GM12878 (cell line): ENCODE data around the gene RBAK. TPM values are rescaled to one million over a fixed set of nuclear protein-coding genes. Genes with fewer than 3 reads are reported as not detected.

ENCODE experiments used
- BMI1 ChIP-seq: fragments of 450-650 bp; IDR thresholded peaks from 2 replicates; pipeline ENCODE4 v1.6.1; 2016; ENCODE audit warnings: mild to moderate bottlenecking, moderate library complexity, borderline replicate concordance
- BRCA1 ChIP-seq: IDR thresholded peaks from 2 replicates; pipeline ENCODE4 v1.6.1; 2011; ENCODE audit warnings: low read depth, low read length, improper control_type of control experiment
- CEBPZ ChIP-seq: fragments of 150-350 bp; IDR thresholded peaks from 2 replicates; pipeline ENCODE4 v1.6.1; 2016; ENCODE audit warnings: low read depth, low read length
- CHD1 ChIP-seq: IDR thresholded peaks from 2 replicates; pipeline ENCODE4 v1.6.1; 2012; ENCODE audit warnings: low read depth, low read length, improper control_type of control experiment
- CHD2 ChIP-seq: IDR thresholded peaks from 2 replicates; pipeline ENCODE4 v1.6.1; 2011; ENCODE audit warnings: low read depth, low read length, improper control_type of control experiment, borderline replicate concordance
- GABPA ChIP-seq: IDR thresholded peaks from 2 replicates; pipeline ENCODE4 v1.6.1; 2014; ENCODE audit warnings: antibody characterized with exemption, low read depth, mild to moderate bottlenecking, inconsistent platforms
- JUNB ChIP-seq: IDR thresholded peaks from 2 replicates; pipeline ENCODE4 v1.6.1; 2016; ENCODE audit warnings: antibody characterized with exemption, mild to moderate bottlenecking
- KDM1A ChIP-seq: fragments of 200-600 bp; sonication (generic); IDR thresholded peaks from 2 replicates; pipeline ENCODE4 v1.6.1; 2016; ENCODE audit warnings: borderline replicate concordance
- MTA3 ChIP-seq: IDR thresholded peaks from 2 replicates; pipeline ENCODE4 v1.6.1; 2012; ENCODE audit warnings: low read length, inconsistent platforms, borderline replicate concordance
- MXI1 ChIP-seq: fragments of 150-350 bp; IDR thresholded peaks from 2 replicates; pipeline ENCODE4 v1.6.1; 2011; ENCODE audit warnings: low read depth, mild to moderate bottlenecking, inconsistent platforms, low read length, improper control_type of control experiment
- NFXL1 ChIP-seq: fragments of 450-650 bp; IDR thresholded peaks from 2 replicates; pipeline ENCODE4 v1.6.1; 2017; ENCODE audit warnings: antibody characterized with exemption, mild to moderate bottlenecking, borderline replicate concordance
- POLR2A ChIP-seq: IDR thresholded peaks from 2 replicates; pipeline ENCODE4 v1.6.1; 2011; ENCODE audit warnings: low read depth, mild to moderate bottlenecking, low read length
- RB1 ChIP-seq: fragments of 450-650 bp; formaldehyde crosslinking; IDR thresholded peaks from 2 replicates; pipeline ENCODE4 v1.6.1; 2017; ENCODE audit warnings: mild to moderate bottlenecking, borderline replicate concordance
- SIN3A ChIP-seq: IDR thresholded peaks from 2 replicates; pipeline ENCODE4 v1.6.1; 2012; ENCODE audit warnings: low read depth, low read length, improper control_type of control experiment
- STAT1 ChIP-seq: fragments of 450-650 bp; conservative IDR thresholded peaks from 2 replicates; pipeline ENCODE4 v1.6.1; 2014; ENCODE audit warnings: antibody characterized with exemption, mild to moderate bottlenecking
- TAF1 ChIP-seq: IDR thresholded peaks from 2 replicates; pipeline ENCODE4 v1.6.1; 2011; ENCODE audit warnings: mild to moderate bottlenecking, low read depth, low read length, borderline replicate concordance
- TCF7 ChIP-seq: IDR thresholded peaks from 2 replicates; pipeline ENCODE4 v1.6.1; 2014; ENCODE audit warnings: antibody characterized with exemption, borderline replicate concordance
- ZNF384 ChIP-seq: IDR thresholded peaks from 2 replicates; pipeline ENCODE4 v1.6.1; 2012; ENCODE audit warnings: low read depth, mild to moderate bottlenecking, low read length, improper control_type of control experiment, borderline replicate concordance
- polyA plus RNA-seq, 11 experiments: library from polyadenylated mRNA; depleted of rRNA in 4 of 11; unstranded in 6 of 11; stranded (reverse) in 5 of 11; fragments of >200 nt; fragmentation: Nextera tagmentation in 4 of 11; fragmentation: Illumina TruSeq in 1 of 11; extraction: Ambion mirVana in 4 of 11; extraction: Trizol in 1 of 11; gene quantifications; 1 replicate in 1 of 11; 2 replicates in 10 of 11; pipeline versions ENCODE4 v1.2.1 to v1.2.3, GENCODE V29; 2011 to 2016; ENCODE audit warnings: inconsistent platforms in 2 of 11, missing spikeins in 2 of 11, low read depth in 1 of 11
- total RNA-seq, 4 experiments: library from RNA; depleted of rRNA in 3 of 4; stranded (reverse); fragments of >200 nt in 3 of 4; fragmentation: Illumina TruSeq in 1 of 4; extraction: Trizol in 1 of 4; gene quantifications; 2 replicates each; pipeline versions ENCODE4 v1.2.1 to v1.2.3, GENCODE V29; 2013 to 2021
- TF ChIP-seq, protein P1 (sequence below): IDR thresholded peaks from 2 replicates; pipeline ENCODE4 v1.6.1; 2012; ENCODE audit warnings: low read depth, low read length, improper control_type of control experiment
- TF ChIP-seq, protein P2 (sequence below): fragments of 450-650 bp; IDR thresholded peaks from 2 replicates; pipeline ENCODE4 v1.6.1; 2016; ENCODE audit warnings: mild to moderate bottlenecking
- TF ChIP-seq, protein P3 (sequence below): fragments of 450-650 bp; IDR thresholded peaks from 2 replicates; pipeline ENCODE4 v1.6.1; 2018; ENCODE audit warnings: mild to moderate bottlenecking, low read depth, moderate library complexity; ENCODE audit not compliant: partially characterized antibody

Gene RBAK
- total and polyA plus RNA-seq, 10 of the 15 experiments (the other 5 are each of a cell fraction or from before 2014, with no cell fraction given) = 1.9 to 10.2 (median 5.9) TPM

GRCh38 chr7:5064391-5065106, 18.9 kb downstream of the RBAK start (continued):
- no peak for TF ChIP-seq CHD1
- no peak for TF ChIP-seq KDM1A
- TF ChIP-seq SIN3A = no peak
- TF ChIP-seq, protein P1, sequence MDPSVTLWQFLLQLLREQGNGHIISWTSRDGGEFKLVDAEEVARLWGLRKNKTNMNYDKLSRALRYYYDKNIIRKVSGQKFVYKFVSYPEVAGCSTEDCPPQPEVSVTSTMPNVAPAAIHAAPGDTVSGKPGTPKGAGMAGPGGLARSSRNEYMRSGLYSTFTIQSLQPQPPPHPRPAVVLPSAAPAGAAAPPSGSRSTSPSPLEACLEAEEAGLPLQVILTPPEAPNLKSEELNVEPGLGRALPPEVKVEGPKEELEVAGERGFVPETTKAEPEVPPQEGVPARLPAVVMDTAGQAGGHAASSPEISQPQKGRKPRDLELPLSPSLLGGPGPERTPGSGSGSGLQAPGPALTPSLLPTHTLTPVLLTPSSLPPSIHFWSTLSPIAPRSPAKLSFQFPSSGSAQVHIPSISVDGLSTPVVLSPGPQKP = no peak
- TF ChIP-seq JUNB = no peak
- TF ChIP-seq TAF1 = no peak
- no peak for TF ChIP-seq TCF7
- TF ChIP-seq BMI1 = no peak
- no peak for TF ChIP-seq MXI1
- no peak for TF ChIP-seq POLR2A
- TF ChIP-seq NFXL1 = no peak
- TF ChIP-seq BRCA1 = no peak
- TF ChIP-seq, protein P2, sequence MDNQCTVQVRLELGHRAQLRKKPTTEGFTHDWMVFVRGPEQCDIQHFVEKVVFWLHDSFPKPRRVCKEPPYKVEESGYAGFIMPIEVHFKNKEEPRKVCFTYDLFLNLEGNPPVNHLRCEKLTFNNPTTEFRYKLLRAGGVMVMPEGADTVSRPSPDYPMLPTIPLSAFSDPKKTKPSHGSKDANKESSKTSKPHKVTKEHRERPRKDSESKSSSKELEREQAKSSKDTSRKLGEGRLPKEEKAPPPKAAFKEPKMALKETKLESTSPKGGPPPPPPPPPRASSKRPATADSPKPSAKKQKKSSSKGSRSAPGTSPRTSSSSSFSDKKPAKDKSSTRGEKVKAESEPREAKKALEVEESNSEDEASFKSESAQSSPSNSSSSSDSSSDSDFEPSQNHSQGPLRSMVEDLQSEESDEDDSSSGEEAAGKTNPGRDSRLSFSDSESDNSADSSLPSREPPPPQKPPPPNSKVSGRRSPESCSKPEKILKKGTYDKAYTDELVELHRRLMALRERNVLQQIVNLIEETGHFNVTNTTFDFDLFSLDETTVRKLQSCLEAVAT = peak; percentile 59
- no peak for TF ChIP-seq ZNF384
- TF ChIP-seq RB1 = no peak
- TF ChIP-seq STAT1 = no peak
- no peak for TF ChIP-seq GABPA
- TF ChIP-seq CEBPZ = no peak
- TF ChIP-seq, protein P3, sequence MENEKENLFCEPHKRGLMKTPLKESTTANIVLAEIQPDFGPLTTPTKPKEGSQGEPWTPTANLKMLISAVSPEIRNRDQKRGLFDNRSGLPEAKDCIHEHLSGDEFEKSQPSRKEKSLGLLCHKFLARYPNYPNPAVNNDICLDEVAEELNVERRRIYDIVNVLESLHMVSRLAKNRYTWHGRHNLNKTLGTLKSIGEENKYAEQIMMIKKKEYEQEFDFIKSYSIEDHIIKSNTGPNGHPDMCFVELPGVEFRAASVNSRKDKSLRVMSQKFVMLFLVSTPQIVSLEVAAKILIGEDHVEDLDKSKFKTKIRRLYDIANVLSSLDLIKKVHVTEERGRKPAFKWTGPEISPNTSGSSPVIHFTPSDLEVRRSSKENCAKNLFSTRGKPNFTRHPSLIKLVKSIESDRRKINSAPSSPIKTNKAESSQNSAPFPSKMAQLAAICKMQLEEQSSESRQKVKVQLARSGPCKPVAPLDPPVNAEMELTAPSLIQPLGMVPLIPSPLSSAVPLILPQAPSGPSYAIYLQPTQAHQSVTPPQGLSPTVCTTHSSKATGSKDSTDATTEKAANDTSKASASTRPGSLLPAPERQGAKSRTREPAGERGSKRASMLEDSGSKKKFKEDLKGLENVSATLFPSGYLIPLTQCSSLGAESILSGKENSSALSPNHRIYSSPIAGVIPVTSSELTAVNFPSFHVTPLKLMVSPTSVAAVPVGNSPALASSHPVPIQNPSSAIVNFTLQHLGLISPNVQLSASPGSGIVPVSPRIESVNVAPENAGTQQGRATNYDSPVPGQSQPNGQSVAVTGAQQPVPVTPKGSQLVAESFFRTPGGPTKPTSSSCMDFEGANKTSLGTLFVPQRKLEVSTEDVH = no peak
- no peak for TF ChIP-seq MTA3
- TF ChIP-seq CHD2 = 0 out of 2 replicates have a peak, but pooled peaks have one; percentile 23
